DMS79 treated with DMSO at 0.1 percent for 48 hours (cell line): ENCODE measurements around the gene SCP2.
A peak's percentile ranks its signal among the peaks of the same experiment; 100 is the strongest.
"Not testable (repeated sequence)": the region's sequence is repeated elsewhere in the genome, so short reads cannot be mapped to it uniquely, and the experiment has no call there.

Experiments used
- DNase-seq: peaks from one replicate; lab custom pipeline; 2025; lab: John Stamatoyannopoulos, UW

The SCP2 gene

DNA sequence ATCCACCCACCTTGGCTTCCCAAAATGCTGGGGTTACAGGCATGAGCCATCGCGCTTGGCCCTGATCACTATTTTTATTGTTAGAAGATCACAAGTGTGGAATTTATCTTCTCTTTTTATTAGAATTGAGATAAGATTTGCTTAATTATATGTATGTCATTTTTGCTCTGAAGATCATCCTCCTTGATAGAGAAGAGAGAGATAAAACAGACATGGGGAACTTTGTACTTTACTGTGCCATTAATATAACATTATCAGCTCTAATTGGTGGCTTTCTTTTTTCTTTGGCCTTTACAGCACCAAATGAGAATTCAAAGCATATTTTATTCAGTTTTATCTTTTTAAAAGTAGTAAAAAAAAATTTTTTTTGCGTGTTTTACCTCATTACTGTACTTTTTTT, 46.8 kb downstream of the SCP2 start:
- no peak for DNase-seq

DNA sequence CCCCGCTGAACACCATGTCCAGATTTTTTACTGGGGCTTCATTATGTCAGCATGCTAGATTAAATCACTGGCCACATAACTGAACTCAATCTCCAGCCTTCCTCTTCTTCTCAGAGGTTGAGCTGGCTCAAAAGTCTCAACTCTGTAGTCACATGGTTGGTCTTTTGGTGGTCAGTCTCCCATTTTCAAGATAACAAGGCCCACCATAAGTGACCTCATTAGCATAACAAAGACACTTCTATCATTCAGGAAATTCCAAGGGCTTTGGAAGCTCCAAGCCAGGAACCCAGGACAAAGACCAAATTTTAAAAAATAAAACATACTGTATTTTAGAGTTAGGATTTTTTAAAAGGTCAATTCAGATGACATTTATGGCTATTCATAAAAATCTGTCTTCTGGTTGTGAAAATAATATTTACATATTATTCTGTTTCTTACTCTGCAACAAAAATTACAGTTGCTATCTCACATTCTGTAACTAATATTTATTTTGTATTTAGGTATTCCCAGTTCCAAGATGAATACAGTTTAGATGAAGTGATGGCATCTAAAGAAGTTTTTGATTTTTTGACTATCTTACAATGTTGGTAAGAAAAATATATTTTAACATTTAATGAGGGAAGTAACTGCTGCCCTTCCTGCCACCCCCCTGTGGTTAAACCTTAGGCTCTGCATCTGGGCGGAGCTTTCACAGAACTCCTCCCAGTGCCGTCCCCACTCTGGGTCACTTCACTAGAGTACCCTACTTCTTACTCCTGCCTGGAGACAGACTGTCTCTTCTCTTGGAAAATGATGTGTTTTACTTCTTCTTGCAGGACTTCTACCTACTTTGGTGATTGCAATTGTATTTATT, 49.3 kb downstream of the SCP2 start:
- DNase-seq, result no peak

DNA sequence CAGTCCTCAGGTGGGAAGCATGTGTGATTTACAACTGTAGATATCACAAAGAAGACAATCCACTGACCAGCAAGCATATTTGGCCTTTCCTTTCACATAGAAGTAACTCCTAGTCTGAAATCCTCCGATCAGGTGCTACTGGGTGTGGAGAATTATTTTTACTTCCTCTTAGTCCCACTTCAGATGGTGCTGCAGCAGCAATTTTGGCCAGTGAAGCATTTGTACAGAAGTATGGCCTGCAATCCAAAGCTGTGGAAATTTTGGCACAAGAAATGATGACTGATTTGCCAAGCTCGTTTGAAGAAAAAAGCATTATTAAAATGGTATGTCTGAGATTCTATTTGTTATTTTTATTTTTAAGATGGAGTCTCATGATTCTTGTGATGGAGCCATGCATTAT, 51.0 kb downstream of the SCP2 start:
- DNase-seq, result no peak

DNA sequence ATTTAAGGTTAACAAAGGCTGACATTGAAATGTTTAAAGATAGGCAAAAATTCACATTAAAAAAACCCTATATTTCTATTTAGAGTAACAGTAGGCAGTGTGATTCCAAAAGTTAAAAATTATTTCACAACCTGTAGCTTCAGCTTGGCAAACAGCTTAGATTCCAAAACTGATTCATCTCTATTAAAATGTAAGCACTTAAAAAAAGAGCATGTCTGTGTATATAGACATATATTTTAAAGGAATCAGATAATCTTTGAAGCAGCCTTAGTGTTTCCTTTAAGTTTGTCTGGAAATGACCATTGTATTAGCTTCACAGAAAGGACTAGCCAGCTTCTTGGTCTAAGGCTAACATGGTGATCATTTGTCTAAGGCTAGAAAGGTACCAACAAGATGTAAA, 65.7 kb downstream of the SCP2 start:
- not testable (repeated sequence) for DNase-seq

DNA sequence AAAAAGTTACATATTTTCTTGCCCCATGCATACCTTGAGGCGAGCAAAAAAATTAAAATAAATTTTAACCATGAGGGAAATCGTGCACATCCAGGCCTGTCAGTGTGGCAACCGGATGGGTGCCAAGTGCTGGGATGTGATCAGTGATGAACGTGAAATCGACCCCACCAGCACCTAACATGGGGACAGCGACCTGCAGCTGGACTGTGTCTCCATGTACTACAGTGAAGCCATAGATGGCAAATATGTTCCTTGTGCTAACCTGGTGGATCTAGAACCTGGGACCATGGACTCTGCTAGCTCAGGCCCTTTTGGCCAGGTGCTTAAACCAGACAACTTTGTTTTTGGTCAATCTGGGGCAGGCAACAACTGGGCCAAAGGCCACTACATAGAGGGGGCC, 67.6 kb downstream of the SCP2 start:
- no peak for DNase-seq

DNA sequence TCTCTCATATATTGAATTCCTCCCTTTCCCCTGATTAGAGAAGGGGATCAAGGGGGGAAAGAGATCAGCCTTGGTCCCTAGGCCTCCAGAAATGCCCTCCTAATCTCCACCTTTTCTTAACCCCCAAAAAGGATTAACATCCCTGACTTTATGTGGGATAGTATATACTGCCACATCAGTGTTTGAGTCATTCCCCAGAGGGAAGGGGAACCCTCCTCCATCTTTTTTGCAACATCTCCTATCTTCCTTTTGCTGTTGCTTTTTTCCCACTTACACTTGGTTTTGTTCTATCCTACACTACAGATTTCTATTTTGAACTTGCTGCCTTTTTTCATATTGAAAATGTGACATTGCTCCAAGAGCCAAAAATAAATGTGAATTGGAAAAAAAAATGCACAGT, 69.6 kb downstream of the SCP2 start:
- DNase-seq, result no peak

DNA sequence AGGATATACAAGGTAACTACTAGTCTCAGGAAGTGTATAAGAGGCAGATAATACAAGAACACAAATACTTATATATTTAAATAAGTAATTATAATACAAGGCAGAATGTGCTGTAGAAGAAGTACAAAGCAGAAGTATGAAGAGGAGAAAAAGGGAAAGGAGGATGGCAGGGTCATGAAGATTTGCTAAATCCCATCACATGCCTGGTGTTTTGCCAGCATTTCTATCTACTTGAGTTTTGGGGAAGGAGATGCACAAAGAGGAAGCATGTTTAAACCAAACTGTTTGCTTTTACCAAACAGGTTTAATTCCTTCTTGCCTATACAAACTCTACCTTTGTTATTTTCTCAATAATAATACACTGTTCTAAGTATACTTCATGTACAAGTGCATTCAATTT, 74.1 kb downstream of the SCP2 start:
- DNase-seq, result no peak

DNA sequence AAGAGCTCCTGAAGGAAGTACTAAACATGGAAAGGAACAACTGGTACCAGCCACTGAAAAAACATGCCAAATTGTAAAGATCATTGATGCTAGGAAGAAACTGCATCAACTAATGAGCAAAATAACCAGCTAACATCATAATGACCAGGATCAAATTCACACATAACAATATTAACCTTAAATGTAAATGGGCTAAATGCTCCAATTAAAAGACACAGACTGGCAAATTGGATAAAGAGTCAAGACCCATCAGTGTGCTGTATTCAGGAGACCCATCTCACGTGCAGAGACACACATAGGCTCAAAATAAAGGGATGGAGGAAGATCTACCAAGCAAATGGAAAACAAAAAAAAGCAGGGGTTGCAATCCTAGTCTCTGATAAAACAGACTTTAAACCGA, 79.5 kb downstream of the SCP2 start:
- DNase-seq, result not testable (repeated sequence)

DNA sequence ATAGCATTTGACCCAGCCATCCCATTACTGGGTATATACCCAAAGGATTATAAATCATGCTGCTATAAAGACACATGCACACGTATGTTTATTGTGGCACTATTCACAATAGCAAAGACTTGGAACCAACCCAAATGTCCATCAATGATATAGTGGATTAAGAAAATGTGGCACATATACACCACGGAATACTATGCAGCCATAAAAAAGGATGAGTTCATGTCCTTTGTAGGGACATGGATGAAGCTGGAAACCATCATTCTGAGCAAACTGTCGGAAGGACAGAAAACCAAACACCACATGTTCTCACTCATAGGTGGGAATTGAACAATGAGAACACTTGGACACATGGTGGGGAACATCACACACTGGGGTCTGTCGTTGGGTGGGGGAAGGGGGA, 83.2 kb downstream of the SCP2 start:
- not testable (repeated sequence) for DNase-seq

DNA sequence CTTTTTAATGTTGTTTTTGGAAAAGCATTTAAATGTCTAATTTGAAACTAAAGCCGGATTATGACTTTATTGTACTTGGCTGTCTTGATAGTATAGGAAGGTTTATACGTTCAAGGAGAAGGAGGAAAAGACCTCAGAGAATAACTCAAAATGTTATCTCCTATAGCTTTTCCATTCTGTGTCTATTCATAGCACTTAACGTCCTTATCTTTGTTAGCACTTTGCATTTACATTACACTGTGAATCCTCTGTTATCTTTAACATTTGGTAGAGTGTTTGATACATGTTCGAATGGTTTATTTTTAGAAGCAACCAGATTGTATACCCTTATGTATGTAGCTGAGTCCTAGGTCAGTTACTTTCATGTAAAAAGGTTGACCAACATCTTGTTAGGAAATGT, 84.1 kb downstream of the SCP2 start:
- DNase-seq, result no peak

DNA sequence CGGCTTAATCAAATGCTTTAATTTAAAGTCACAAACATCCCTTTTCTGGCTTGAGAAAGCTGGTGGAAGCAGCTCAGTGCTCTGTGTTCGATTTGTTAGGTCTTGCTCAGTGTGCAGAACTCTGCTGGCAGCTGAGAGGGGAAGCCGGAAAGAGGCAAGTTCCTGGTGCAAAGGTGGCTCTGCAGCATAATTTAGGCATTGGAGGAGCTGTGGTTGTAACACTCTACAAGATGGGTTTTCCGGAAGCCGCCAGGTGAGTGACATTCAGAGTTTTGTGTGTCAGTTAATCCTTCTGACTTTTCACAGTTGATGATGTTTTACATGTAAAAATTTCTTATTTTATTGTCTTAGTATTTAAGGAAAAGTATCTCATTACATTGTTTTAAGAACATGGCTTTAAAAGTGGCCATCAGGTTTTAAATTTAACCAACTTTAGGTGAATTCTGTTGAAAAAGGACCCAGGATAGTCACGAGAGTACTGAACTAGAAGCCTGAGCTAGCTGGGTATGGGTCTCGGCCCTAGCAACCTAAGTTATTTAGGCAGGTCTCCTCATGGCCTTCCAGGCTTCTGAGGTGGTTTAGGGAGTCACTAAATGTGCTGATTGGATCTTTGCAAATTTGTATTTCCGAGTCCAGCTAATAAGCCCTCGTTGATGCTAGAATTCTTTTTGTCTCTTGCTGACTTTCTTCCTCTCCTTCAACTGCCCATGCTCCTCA, 87.9 kb downstream of the SCP2 start:
- peak; percentile 88 for DNase-seq

DNA sequence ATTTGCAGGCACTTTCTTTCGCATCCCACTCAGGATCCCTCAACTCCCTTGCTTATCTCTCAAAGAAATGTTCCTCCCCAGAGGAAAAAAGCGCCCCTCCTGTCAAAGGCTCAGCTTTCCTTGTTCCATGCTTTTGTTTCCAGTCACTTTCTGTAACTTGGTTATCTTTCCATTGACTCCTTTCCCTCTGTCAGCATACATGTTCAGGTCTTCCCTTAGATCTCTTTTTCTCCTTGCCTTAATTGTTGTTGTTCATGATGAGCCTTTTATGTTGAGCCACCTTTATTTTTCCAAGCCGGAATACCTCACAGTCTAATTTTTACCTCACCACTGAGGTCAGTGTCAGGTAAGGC, 88.4 kb downstream of the SCP2 start:
- DNase-seq, result no peak

DNA sequence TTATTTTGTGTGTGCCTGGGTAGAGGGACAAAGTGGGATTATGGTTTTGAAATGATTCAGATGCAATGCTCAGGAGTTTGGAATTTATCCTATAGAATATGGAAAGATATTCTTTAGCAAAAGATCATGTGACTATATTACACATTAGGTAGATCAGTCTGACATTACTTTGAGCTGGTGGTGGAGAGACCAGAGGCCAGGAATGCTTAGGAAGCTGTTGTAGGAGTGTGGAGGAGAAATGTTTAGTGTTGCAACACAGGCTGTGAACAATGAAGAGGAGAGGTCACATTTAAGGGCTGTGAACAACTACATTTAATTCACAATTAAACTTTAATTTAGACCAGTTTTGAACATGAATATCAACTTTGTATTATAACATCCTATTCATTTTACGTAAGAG, 89.6 kb downstream of the SCP2 start:
- DNase-seq, result no peak

DNA sequence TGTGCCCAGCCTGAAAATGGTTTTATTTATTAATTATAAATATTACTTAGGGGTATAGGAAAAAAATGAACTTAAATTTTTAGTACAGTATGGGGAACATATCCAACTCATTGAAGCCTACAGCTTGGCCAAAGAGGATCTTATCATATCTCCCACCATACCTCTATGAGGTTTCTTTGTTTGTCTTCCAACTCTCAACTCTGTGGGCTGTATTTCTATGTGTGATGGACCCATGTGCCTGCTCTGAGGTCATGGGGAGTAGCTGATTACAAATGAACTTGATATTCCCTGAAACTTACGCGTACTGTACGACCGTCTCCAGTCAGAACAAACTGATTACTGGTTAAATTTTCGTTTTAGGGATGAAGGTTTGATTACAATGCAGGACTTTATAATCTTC, 93.5 kb downstream of the SCP2 start:
- DNase-seq, result no peak

DNA sequence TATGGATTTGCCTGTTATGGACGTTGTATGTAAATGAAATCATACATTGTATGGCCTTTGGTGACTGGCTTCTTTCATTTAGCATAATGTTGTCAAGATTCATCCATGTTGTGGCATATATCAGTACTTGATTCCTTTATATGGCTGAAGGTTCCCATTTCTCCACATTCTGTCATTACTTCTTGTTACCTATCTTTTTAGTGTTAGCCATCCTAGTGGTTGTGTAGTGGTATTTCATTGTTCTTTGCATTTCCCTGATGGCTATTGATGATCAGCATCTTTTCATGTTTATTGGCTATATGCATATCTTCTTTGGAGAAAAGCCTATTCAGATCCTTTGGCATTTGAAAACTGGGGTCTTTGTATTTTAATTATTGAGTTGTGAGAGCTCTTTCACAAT, 95.1 kb downstream of the SCP2 start:
- DNase-seq, result no peak

DNA sequence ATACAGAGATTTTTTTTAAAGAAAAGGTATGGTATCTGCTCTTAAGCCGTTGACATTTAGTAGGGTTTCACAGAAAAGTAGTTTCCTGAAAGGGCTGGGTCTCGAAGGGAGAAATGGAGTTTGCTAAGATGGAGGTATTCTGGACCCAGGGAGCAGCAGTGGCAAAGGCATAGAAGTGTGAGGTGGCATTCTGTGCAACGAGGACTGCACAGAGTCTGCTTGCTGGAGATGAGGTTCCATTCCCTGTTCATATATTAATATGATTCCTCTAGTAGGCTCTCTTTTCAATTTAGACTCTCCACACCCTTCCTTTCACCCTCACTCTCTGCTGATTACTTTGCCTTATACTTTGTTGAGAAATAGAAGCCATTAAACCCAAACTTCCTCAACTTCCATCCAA, 96.5 kb downstream of the SCP2 start:
- DNase-seq, result no peak

DNA sequence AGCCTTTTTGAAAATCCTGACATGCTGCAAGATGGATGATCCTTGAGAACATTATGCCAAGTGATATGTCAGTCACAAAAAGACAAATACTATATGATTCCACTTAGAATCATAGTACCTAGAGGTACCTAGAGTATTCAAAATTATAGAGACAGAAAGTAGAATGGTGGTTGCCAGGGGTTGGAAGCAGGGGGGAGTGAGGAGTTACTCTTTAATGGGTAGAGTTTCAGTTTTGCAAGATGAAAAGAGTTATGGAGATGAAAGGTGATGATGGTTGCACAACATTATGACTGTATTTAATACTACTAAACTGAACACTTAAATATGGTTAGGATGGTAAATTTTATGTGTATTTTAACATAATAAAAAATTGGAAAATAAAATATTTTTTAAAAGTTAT, 97.0 kb downstream of the SCP2 start:
- no peak for DNase-seq

DNA sequence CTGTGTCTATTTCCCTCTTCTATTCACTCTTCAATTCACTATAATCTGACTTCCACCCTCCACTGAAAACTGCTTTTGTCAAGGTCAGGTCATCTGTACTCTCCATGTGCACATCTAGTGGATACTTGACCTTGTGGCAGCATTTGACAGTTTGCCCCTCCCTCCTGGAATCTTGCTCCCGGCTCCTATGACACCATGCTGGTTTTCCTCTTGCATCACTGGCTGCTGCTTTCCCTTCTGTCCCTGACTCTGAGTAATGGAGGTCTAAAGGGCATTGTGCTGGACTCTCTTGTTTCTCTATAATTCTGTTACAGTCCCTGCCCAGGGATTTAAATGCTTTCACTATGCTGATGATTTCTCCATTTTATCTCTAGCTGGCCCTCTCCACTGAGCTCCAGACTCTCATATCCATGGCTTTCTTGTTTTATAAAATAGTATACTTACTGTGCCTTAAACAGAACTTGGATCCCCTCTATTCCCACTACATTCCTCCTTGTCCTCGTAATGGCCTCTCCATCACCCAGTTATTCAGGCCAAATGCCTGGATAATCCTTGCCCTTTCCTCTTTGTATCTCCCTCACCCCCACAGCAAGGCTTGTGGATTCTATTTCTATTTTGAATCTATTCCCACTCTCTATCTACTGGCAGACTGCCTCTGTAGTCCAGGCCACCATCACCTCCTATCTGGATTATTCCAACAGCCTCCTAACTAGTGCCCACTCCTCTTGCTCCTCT, 98.1 kb downstream of the SCP2 start:
- DNase-seq, result no peak

DNA sequence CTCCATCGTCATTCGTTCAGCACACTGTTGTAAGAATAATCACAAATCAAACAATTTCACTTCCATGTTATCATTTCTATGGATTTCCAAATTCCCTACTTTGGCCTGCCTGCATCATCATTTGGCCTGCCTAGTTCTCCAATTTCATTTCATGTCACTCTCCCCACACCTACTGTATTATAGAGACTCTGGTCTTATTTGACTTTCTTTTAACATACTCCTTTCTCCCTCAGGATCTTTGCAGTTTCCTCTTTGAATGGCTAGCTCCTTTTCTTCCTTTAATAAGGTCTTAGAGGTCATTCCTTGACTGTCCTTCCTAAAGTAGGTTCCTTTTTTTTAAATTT, 98.7 kb downstream of the SCP2 start:
- DNase-seq, result no peak

DNA sequence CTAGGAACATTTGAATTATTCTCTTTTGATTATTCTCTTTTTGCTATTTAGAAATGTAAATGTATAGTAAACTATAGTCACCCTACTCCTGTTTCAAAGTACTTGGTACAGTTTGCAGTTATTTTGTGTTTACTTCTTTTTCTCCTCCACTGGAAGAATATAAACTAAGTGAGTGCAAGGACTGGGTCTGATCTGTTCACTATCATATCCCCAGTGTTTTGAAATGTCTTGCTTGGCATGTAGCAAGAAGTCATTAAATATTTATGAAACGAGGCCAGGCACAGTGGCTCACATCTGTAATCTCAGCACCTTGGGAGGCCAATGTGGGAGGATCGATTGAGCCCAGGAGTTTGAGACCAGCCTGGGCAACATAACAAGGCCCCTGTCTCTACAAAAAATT, 99.2 kb downstream of the SCP2 start:
- DNase-seq, result no peak

DNA sequence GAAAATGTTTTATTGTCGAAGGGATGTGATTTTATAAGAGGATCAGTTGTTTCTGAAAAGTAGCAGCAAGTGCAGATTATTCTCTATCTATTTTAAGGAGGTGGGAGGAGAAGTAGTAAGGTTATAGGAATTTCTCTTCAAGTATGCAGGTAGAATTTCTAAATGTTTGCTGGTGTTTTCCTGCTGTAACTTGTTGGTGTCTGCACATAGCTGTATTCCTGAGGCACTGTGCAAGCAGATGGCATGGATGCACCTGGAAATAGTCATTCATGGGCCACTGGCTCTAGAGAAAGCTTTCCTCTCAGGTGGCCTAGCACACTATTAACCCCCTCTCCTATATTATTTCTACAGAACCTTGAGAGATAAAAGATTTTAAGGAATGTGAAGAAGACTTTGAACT, 104.7 kb downstream of the SCP2 start:
- DNase-seq, result no peak

DNA sequence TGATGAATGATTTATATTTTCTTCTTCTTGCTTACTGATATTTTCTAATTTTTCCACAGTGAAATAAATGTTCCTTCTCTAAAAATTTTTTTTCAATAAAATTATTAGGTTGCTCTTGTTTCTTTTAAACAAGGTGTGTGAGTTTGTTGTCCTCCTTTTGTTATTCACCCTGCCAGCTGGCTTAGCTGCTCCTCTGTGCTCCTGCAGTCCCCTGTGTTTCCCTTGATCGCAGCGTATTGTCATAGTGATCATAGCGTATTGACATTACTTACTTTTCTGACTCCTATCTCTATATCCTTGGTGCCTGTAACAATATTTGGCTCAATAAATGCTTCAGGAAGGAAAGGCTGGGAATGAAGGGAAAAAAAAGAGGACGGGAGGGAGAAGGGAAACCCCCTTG, 110.1 kb downstream of the SCP2 start:
- no peak for DNase-seq

DNA sequence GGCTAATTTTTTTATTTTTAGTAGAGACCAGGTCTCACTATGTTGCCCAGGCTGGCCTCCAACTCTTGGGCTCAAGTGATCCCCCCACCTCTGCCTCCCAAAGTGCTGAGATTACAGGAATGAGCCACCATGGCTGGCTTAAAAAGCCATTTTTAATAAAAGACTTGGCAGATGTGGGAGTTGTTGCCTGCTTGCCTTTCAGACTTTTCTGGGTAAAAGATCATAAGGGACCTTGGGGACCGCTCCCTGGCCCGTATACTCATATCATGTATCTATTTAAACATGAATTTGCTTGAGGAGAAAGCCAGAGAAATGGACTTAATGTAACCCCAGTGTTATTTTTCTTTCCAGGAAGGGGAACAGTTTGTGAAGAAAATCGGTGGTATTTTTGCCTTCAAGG, 111.5 kb downstream of the SCP2 start:
- DNase-seq, result no peak
